Hepatocyte (in vitro differentiated cells): ENCODE results near the gene CTNNA3.

Experiments
- CTCF ChIP-seq: fragments of 200-600 bp; sonication (generic); IDR thresholded peaks from 2 replicates; pipeline ENCODE4 v1.5.1; 2016; ENCODE audit warnings: antibody characterized with exemption, mild to moderate bottlenecking; ENCODE audit not compliant: poor library complexity
- EZH2 ChIP-seq: fragments of 200-600 bp; sonication (generic); IDR thresholded peaks from 2 replicates; pipeline ENCODE4 v1.6.1; 2016; ENCODE audit warnings: antibody characterized with exemption, mild to moderate bottlenecking, borderline replicate concordance
- EZH2phosphoT487 ChIP-seq: fragments of 200-600 bp; sonication (generic); IDR thresholded peaks from one replicate; pipeline ENCODE4 v1.6.1; 2018; ENCODE audit warnings: antibody characterized with exemption, mild to moderate bottlenecking, low read depth, moderate library complexity; ENCODE audit not compliant: unreplicated experiment, severe bottlenecking

GRCh38 chr10:67072654-67073053, 623.3 kb downstream of the CTNNA3 start:
- TF ChIP-seq EZH2, result no peak
- no peak for TF ChIP-seq CTCF
- TF ChIP-seq EZH2phosphoT487, result no peak
